Measurements from ENCODE around the gene AP5B1.

AP5B1 gene

DNA sequence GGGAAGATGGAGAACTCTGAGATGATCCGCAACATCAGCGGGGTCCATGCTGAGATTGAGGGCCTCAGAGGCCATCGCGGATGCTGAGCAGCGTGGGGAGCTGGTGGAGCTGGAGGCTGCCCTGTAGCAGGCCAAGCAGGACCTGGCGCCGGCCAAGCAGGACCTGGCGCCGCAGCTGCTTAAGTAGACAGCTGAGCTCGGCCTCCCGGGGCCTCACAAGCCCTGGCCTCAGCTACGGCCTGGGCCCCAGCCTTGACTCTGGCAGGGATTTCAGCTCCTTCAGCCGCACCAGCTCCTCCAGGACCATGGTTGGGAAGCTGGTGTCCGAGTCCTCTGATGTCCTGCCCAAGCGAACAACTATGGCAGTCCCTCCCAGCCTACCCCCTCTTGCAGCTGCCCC, 52.9 kb downstream of the AP5B1 start:
- H3K4me1 ChIP-seq (ENCODE audit: control insufficient read depth, insufficient read depth, low read length) = peaks cover 1% of the 10 kb centered on the region
- H3K36me3 ChIP-seq (ENCODE audit: control insufficient read depth, insufficient read depth, low read length) = 0 out of 2 replicates have a peak, but pooled peaks cover 3% of the 10 kb centered on the region
- DNase-seq (ENCODE audit: low read depth, low spot score) = no peak
- no peaks in the 10 kb centered on the region for H3K9me3 ChIP-seq (ENCODE audit: control insufficient read depth, insufficient read depth, low read length)
- no peak overlapping the region for H3K27ac ChIP-seq (ENCODE audit: low read length)
- no peak overlapping the region for H3K4me3 ChIP-seq (ENCODE audit: low read length)
- no peaks in the 10 kb centered on the region for H3K27me3 ChIP-seq (ENCODE audit: control insufficient read depth, insufficient read depth, low read length)
- no CpG with 5 or more reads among the region's 15 CpGs for WGBS (ENCODE audit: insufficient coverage, insufficient read length)

DNA sequence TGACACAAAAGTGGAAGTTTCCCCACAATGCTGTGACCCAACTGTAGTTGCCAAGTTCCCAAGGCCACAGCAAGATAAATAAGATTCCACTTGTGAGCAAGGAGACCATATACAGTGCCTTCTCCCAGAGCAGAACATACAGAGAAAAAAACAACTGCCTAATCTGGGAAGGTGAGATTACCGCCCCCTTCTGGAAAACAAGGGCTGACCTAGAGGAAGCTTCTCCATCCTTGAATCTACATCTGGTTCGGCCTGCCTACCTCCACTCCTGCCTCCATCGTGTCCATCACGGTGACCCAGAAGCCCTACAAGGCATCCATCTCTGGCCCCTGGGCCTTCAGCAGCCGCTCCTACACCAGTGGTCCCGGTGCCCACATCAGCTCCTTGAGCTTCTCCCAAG, 54.1 kb downstream of the AP5B1 start:
- H3K27me3 ChIP-seq (ENCODE audit: control insufficient read depth, insufficient read depth, low read length) = no peaks in the 10 kb centered on the region
- no peak for DNase-seq (ENCODE audit: low read depth, low spot score)
- H3K4me1 ChIP-seq (ENCODE audit: control insufficient read depth, insufficient read depth, low read length) = peaks cover 1% of the 10 kb centered on the region
- H3K4me3 ChIP-seq (ENCODE audit: low read length) = no peak overlapping the region
- H3K9me3 ChIP-seq (ENCODE audit: control insufficient read depth, insufficient read depth, low read length) = no peaks in the 10 kb centered on the region
- no peak overlapping the region for H3K27ac ChIP-seq (ENCODE audit: low read length)
- WGBS (ENCODE audit: insufficient coverage, insufficient read length) = no CpG with 5 or more reads among the region's 6 CpGs
- 0 out of 2 replicates have a peak, but pooled peaks cover 3% of the 10 kb centered on the region for H3K36me3 ChIP-seq (ENCODE audit: control insufficient read depth, insufficient read depth, low read length)

Data from iPS DF 6.9 (cell line).